ENCODE data around the gene CUEDC1.
"Not testable (repeated sequence)": the region's sequence is repeated elsewhere in the genome, so short reads cannot be mapped to it uniquely, and the experiment has no call there.

The CUEDC1 gene

DNA sequence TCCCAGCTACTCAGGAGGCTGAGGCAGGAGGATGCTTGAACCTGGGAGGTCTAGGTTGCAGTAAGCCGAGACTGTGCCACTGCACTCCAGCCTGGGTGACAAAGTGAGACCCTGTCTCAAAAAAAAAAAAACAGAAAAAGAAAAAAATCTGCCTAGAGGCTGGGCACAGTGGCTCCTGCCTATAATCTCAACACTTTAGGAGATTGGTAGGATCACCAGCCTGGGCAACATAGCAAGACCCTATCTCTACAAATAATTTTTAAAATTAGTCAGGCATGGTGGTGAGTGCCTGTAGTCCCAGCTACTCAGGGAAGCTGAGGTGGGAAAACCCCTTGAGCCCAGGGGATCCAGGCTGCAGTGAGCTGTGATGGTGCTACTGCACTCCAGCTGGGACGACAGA, 17.7 kb downstream of the CUEDC1 start:
- DNase-seq = no peak

DNA sequence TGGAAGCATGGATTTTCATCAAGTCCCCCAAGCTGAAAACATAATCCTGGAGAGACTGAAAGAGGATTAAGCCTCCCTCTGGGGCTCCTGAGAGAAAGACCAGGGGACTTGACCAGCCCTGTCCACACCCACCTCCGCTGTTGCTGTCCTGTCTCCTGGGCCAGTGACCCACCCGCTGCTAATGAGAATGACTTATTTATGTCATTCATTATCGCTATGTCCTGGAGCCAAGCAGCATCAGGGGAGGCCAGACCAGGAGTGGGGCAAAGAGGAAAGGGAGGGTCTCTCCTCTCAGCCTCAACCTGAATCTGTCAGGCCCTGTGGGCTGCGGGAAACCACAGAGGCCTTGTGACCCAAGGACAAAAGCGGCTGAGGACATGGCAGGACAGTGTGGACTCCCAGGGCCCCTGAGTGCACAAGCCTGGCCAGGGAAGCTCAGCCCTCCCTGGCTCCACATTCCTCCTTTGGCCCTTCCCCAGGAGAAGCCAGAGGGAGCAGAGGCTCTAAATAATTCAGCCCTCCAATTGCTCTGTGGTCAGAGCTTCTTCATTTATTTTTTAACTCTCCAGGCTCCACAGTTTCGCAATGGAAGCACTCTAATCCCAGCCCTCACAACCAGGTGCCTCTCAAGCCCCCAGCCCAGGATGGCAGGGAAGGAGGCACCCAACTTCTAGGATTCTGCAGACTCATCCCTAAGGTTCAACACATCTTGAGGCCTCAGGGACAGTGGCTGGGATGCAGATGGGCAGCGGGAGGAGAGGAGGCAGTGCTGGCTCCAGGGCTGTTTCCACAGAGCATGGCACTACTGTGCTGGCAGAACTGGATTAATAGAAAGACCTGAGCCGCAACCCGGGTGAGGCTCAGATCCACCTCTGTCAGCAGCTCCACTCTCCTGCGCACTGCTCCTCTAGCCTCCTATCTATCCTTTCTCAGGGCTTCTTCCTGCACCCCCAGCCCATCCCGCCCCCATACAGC, 19.1 kb downstream of the CUEDC1 start:
- no peak for DNase-seq

DNA sequence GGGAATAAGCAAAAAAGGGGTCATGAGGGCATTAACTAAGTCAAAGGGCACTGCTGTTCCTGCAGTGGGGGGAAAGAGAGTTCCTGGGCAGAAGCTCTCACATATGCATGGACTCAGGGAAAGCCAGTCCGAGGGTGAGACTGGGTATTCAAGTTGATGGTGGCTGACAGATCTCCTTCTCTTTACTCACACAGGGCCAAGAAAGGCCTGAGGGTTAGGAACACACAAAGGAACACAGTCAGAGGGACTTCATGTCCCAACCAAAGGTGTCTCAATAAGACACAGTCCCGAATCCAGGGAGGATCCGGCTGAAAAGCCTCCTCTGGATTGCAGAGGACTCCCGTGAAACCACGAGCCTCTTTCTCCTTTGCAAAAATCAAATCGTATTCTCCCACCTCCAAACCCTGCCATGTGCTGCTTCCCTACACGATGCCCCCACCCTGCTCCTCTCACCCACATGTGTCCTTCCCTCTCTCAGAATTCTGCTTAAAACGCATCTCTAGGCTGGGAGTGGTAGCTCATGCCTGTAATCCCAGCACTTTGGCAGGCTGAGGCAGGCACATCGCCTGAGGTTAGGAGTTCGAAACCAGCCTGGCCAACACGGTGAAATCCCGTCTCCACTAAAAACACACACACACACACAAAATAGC, 23.6 kb downstream of the CUEDC1 start:
- DNase-seq = no peak

DNA sequence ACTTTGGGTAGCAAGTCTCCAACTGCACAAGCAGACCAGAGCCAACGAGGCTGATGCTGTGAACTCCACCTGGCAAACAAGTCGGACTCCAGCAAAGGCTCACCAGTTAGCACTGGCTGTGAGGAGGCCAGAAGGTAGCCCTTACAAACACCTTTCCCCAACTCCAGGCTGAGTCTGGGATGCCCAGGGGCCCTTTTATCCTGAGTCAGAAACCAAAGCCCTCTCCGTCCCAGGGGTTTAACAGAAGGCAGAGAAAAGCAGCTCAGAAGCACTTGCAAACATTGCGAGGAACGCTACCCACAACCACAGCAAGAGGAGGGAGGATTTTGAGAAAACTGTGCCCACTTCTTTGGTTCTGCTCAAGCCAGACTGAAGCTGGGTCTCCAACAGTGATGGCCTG, 25.0 kb downstream of the CUEDC1 start:
- DNase-seq = no peak

DNA sequence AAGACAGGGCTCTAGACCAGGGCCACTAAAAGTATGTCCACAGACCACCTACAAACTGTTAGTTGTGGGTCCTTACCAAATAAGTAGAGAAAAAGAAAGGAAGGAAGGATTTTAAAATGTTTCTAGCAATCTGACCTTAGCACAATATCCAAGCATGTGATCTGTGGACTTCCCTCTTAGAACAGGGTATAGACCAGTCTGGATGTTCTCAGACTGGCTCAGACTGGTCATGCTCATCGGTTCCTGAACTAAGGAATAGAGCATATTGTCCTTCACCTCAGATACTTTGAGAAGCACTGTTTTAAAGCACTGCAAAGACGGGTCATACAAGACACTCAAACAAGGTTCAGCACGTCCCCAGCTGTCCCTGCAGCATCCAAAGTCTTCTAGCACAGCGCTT, 25.8 kb downstream of the CUEDC1 start:
- no peak for DNase-seq

DNA sequence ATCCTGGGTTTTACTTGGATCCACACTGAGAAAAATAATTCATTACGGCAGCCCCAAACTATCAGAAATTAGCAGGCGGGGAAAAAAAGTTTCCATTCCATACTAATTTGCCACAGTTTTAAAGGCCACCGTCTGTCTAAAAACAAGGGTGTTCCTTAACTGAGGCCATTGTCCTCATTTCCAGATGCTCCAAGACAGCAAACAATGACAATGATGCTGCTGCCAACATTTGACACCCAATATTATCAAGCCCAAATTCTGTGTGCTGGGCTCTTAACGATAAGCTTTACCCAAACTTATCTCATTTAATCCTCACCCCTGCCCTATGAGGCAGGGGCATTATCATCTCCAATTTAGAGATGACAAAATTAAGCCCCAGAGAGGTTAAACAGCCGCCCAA, 26.3 kb downstream of the CUEDC1 start:
- DNase-seq = no peak

DNA sequence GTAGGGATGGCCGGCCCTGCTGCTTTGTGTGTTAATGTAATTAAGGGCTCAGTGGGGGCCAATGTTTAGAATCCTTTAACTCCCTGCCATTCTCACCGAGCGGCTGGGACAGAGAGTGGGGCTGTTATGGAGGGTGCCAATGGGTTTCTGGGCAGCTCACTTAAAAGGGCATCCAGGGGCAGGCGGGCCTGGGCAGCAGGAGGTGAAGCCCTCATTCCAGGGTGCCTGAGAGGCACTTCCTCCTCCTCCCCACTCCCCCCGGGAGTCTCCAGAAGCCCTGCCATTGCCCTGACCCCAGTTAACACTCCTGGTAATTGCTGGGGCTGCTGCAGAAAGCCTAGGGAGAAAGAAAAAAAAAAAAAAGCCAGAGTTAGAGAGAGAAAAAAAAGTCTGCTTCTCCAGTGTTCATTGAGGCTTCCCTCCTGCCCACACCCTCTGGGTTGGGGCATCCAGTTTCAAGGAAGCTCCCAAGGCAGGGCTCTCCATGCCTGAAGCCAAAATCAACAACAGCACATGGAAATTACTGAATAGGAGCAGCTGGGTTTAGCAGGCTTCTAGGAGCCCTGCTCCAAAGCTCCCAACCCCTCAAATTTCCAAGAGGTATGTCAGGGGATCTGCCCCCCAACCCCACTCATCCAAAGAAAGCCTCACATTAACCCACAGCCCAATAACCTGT, 28.0 kb downstream of the CUEDC1 start:
- no peak for DNase-seq

DNA sequence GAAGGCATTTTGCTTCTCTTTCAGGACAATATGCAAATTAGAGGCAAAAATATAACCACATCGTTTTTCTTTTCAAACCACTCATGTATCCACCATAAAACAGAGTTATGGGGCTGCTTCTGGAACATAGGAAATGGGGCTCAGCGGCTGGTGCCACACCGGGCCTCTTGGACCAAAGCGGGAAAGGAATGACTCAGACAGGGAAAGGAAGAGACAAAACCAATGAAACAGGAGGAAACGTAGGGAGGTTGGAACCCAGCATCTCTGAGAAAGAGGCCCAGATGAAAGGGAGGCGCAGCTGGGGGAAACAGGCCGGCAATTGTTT, 28.5 kb downstream of the CUEDC1 start:
- DNase-seq = no peak

DNA sequence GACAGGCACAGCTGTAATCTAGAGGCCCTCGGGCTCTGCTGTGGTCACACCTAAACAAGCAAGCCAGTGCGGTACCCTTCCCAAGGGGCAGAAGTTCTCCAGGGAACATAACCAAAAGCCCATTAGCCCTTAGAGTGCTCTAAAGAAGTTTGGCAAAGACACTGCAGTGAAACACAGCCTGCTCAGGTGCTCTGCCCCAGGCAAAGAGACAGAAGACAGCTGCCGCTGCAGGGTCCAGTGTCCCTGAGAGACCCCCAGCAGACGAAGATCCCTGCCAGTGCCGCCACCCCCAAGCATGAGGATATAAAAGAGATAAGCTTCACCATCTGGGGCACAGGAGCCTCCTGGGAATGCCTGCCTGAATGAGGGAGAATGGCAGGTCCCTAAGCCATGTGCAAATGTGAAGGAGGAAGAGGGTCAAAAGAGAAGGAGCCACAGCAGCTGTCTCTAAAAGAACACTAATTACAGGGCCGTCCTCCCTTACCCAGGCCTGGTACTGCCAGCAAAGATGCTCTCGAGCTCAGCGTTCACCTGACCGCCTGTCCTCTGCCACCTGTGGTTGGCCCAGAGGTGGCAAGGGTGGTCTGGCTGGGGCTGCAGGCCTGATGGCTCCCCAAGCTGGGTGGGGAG, 29.7 kb downstream of the CUEDC1 start:
- DNase-seq = no peak

DNA sequence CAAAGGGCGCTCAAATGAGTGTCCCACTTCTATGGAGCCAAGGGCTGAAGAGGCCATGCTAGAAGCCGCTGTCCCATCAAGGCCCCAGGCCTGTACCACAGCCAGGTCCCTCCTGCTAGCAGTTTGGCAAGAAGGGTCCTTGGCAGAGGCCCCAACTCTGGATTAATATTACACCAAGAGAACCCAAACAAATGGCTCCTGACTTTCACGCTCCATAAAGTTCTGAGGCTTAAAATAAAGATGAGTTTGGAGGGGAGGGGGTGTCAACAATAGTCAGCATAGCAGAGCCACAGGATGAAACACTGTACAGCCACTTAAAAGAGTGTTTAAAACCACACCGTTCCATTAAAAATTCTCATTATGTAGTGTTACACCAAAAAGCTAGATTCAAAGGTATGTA, 30.5 kb downstream of the CUEDC1 start:
- no peak for DNase-seq

DNA sequence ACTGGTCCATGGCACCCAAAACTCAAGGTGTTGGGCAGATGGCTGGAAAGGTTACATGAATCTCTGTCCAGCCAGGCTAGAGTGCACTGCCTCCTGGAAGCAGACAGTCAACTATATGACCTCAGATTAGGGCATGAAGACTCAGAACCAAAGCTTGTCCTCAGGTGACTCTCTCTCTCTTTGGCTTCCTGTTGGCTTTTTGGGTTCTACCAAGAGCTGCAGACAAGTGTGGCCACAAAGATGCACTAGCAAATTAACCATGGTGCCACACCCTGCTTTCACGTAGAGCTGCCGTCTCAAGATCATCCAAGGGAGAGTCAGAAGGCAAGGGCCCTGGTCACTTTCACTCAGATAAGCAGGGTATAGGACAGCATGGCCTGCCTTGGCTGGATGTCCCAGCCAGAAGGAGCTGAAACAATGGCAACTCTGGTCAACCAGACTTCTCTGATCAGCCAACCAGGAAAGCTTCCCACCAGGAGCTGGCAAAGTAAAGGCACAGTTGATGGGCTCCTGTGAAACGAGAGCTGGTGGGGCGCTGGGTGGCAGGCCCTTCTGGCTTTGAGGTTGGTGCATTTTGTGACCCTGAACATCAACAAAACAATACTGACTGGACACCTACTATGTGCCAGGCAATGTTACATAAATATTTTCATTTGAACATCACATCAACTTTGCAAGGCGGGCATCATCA, 31.9 kb downstream of the CUEDC1 start:
- DNase-seq = no peak

DNA sequence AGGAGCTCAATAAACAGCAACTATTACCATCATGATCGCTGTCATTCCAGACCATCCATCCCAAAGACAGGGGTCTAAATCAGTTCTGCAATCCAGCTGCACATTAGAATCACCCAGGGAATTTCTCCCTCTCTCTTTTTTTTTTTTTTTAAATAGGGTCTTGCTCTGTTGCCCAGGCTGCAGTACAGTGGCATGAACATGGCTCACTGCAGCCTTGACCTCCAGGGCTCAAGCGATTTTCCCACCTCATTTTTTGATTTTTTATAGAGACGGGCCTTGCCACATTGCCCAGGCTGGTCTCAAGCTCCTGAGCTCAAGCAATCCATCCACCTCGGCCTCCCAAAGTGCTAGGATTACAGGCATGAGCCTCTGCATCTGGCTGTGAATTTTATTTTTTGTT, 32.5 kb downstream of the CUEDC1 start:
- not testable (repeated sequence) for DNase-seq

DNA sequence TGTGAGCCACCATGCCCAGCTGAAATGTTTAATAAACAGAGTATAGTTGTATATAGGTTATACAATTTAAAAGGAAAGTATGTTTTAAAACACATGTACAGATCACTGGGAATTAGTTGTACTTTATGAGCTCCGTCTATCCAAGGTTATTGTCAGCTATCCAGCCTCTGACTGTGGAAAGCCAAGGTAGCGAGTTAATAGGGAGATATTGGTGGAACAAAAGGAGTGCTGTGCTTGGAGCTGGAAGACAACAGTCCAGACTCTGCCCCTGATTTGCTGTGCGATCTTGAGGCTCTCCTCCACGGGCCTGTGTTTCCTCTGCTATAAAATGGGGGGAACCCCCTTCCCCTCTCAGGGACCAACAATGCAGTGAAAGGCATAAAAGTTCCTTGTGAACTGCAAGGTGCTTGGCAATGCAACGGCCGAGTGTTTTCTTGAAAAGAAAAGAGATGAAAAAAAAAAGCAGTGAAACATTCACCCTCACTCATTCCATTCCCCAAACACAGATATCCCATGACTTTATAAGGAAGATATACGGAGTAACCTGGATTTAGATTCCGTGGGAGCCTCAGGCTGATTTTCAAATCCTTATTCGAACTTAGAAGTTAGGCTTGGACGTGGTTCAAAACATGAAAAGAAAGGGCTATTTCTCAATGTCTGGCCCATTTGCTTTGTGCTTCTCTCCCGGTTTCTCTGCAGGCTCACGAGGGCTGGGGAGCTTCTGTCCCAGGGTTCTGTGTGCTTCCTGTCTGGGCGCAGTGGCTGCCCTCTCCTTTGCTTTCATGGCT, 34.1 kb downstream of the CUEDC1 start:
- DNase-seq = no peak

DNA sequence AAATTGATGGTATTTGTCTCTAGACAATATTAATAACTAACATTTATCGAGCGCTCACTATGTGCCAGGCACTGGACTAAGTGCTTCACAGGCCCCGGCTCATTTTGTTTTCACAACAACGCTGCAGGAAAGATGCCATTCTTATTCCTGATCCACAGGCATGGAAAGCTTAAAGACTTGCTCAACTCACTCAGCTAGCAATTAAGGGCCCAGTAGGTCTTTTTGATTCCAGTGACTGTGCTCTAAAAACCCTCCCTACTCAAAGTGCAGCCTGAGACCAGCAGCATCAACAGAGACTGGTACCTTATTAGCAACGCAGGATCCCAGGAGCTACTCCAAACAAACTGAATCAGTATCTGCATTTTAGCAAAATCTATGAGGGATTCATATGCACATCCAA, 35.3 kb downstream of the CUEDC1 start:
- no peak for DNase-seq

DNA sequence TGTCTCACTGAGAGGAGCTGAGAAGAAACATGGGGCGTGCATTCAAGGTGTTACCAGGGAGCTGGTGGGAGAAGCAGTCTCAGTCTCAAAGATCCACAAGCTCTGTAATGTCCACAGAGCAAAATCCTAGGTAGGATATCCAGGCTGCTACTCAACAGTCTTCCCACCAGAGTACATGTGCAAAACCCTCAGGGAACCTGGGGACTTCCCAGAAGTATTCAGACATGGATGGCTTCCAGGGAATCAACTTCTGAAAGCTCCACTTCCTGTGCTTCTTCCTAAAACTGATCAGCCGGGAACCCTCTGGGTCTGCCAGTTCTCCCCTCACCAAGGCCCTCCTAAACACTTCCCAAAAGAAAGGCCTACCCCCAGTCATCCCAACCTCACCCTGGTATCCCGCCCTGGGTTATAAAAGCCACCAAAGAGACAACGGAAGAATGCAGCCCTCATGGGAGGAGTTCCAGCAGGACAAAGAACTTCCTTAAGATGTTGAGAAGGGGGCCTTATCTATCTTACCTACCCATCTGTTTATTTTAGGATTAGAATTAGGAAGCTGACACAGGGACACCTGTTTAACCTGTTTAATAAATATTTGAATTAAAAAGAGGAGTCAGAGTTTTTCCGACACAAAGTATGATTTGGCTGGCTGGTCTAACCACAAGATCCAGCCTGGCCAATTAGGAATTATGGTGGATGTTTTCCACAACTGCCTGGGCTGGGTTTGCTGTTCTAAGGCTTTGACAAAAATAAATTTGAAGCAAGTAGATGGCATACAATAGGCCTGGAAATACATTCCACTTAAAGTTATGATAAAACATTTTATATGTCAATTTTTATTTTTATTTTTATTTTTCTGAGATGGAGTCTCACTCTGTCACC, 37.0 kb downstream of the CUEDC1 start:
- DNase-seq = no peak

DNA sequence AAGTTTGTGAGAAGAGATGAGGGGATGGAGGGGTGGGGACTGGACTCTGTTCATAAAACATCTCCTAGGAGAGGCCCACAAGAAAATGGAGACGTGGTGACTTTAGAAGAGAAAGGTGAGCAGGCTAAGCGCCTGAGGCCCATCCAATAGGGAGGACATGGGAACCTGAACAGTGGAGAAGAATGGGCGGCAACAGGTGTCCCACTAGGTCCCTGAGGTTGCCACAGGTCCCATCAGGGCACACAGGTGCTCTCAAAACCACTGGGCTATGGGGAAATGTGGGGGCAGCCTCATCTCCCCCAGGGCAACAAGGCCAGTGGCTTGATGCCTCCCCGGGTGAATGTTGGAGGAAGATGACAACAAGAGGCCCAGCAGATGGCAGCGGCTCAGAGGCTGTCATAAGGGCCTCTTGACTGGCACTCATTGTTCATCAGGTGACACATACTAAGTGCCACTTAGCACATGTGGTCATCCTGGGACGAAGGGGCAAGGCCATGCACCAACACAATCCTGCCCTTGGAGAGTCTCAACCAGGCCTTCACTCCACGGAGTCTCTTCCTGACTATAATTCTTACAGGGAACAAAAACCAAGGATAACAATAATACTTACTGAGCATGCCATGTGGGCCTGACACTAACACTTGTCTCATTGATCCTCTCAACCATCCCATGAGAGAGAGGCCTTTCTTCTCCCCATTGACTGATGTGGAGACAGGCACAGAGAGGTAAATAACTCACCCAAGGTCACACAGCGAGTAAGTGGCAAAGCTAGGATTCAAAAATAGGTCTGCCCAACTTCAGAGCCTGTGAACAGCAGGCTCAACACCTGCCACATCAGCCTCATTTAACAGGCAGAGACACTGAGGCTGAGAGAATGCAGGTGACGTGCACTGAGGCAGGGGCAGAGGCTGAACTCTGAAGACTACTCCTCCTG, 38.0 kb downstream of the CUEDC1 start:
- DNase-seq = no peak

DNA sequence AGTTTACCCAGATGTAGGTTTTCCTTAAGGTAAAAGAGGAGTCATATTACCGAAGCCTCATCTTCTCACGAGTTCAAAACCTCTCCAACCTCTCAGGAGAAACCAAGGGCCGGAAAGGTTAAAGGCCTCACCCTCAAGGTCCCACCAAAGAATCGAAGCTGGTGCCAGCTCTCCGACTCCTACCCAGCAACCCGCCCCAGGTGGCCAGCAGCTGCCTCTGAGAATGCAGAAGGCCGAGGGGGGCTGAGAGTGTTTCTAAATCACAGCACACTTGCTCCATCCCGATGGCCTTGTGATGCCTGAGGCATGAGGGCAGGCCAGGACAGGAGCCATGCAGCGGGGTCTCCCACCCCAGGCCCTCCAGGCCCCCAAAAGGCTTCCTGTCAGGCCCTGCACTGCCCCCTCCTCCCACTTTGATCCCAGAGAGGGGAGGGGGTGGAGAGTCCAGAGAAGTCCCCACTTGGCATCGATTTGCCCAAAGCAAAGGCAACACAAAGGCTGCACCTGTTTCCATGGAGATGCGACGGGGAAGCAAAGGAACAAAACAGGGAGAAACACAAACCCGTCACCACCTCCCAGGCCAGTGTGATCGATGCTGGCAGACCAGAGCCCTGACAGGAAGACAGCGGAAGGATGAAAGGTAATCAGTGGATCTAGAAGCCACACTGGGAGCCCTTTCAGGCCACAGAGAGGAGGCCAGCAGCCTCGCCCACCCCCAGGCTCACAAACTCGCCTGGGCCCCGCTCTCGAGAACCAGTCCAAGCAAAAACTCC, 39.0 kb downstream of the CUEDC1 start:
- DNase-seq = no peak

DNA sequence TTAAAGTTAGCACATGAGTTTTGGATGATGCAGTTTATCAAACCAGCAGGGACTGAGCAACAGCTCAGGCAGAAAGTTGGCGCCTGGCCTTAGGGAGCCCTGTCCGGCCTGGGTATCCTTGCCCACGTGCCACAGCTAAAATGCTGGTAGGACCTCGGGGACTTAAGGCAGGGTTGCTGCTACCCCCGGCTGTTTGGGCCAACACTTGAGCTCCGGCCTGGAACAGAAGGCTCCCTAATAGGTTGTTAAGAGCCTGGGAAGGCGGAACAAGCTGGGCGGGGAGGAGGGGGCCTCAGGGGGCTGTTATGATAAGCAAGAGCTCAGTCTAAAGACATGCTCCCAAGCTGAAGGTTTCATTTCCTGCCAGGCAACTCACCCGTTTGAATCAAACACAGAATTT, 39.7 kb downstream of the CUEDC1 start:
- no peak for DNase-seq
